HFFc6 (cell line): Measurements from ENCODE around the gene CISD3. TPM values are rescaled to one million over a fixed set of nuclear protein-coding genes. Genes with fewer than 3 reads are reported as not detected.

Experiments
- DNase-seq: peaks from one replicate; pipeline ENCODE4 v3.0.0-alpha.2; 2018
- H3K27ac Mint-ChIP-seq: 2 replicates; pipeline ENCODE4 v1.8.0; 2020; ENCODE audit warnings: mild to moderate bottlenecking, mixed read lengths
- H3K27me3 Mint-ChIP-seq: 2 replicates; pipeline ENCODE4 v1.8.0; 2021; ENCODE audit warnings: mild to moderate bottlenecking, moderate library complexity, mixed read lengths; ENCODE audit not compliant: insufficient read depth
- H3K36me3 Mint-ChIP-seq: 2 replicates; pipeline ENCODE4 v1.8.0; 2021; ENCODE audit warnings: low read depth, mixed read lengths
- H3K4me1 Mint-ChIP-seq: 2 replicates; pipeline ENCODE4 v1.8.0; 2020; ENCODE audit warnings: low read depth, mixed read lengths
- H3K4me3 Mint-ChIP-seq: 2 replicates; pipeline ENCODE4 v1.8.0; 2020; ENCODE audit warnings: mild to moderate bottlenecking, moderate library complexity, mixed read lengths
- H3K9me3 Mint-ChIP-seq: 2 replicates; pipeline ENCODE4 v1.8.0; 2020; ENCODE audit warnings: mild to moderate bottlenecking, mixed read lengths
- CTCF ChIP-seq: fragments of 200-600 bp; sonication (generic); IDR thresholded peaks from 2 replicates; pipeline ENCODE4 v1.5.0; 2021; ENCODE audit warnings: antibody characterized with exemption, mild to moderate bottlenecking
- microRNA-seq: library from miRNA; unstranded; fragments of <30 nt; microRNA quantifications from one replicate; pipeline ENCODE4, GENCODE V29; 2019
- total RNA-seq, 6 experiments: library from RNA; stranded (reverse); fragmentation: NEBNext Ultra II Directional; extraction: Animal tissue kit (Norgen Biotek cat#: 25700); gene quantifications; 2 replicates in 1 of 6; 3 replicates in 5 of 6; pipeline ENCODE4 v1.2.3, GENCODE V29; 2021

CISD3 gene
- total RNA-seq, 6 experiments from 2014 or later = 35.0 to 38.7 (median 36.6) TPM

- Mint-ChIP-seq H3K4me3 (no peak overlapping the region), H3K36me3 (peaks cover 57% of the 10 kb centered on the region), H3K4me1 (no peaks in the 10 kb centered on the region; the same call in 1 of the 2 replicates), H3K27me3 (no peaks in the 10 kb centered on the region; the same call in none of the 2 replicates), H3K27ac (peak overlapping the region; percentile 49; the same call in 1 of the 2 replicates), H3K9me3 (no peaks in the 10 kb centered on the region)
- DNase-seq = no peak
- no peak for TF ChIP-seq CTCF
Measured at GRCh38 chr17:38768417-38768816, 38.3 kb downstream of the CISD3 start.

- H3K36me3 Mint-ChIP-seq = peaks cover 37% of the 10 kb centered on the region
- DNase-seq = no peak
- no peak overlapping the region for H3K27ac Mint-ChIP-seq
- no peaks in the 10 kb centered on the region for H3K9me3 Mint-ChIP-seq
- TF ChIP-seq CTCF = no peak
- H3K4me1 Mint-ChIP-seq = peaks cover 10% of the 10 kb centered on the region
- H3K4me3 Mint-ChIP-seq = no peak overlapping the region
- H3K27me3 Mint-ChIP-seq = no peaks in the 10 kb centered on the region; the same call in none of the 2 replicates
Measured at GRCh38 chr17:38773258-38773657, 43.1 kb downstream of the CISD3 start.

- DNase-seq = peak; percentile 39
Measured at GRCh38 chr17:38777641-38778250, 47.6 kb downstream of the CISD3 start.

GRCh38 chr17:38779965-38780752 lies 50.0 kb downstream of the CISD3 start:
- no peak overlapping the region for H3K4me3 Mint-ChIP-seq
- no peaks in the 10 kb centered on the region for H3K9me3 Mint-ChIP-seq
- H3K36me3 Mint-ChIP-seq = peaks cover 26% of the 10 kb centered on the region; the same call in 1 of the 2 replicates
- H3K27me3 Mint-ChIP-seq = no peaks in the 10 kb centered on the region; the same call in 1 of the 2 replicates
- H3K4me1 Mint-ChIP-seq = peaks cover 22% of the 10 kb centered on the region
- DNase-seq = no peak
- no peak for TF ChIP-seq CTCF
- no peak overlapping the region for H3K27ac Mint-ChIP-seq

More at GRCh38 chr17:38777641-38778250, 47.6 kb downstream of the CISD3 start:
- TF ChIP-seq CTCF = no peak
- peaks cover 22% of the 10 kb centered on the region for H3K4me1 Mint-ChIP-seq
- peaks cover 35% of the 10 kb centered on the region for H3K36me3 Mint-ChIP-seq
- no peak overlapping the region for H3K4me3 Mint-ChIP-seq
- no peaks in the 10 kb centered on the region for H3K9me3 Mint-ChIP-seq
- H3K27ac Mint-ChIP-seq = peak overlapping the region; percentile 69
- no peaks in the 10 kb centered on the region; the same call in 1 of the 2 replicates for H3K27me3 Mint-ChIP-seq

- no peak overlapping the region for H3K4me3 Mint-ChIP-seq
- no peaks in the 10 kb centered on the region for H3K9me3 Mint-ChIP-seq
- peaks cover 28% of the 10 kb centered on the region for H3K36me3 Mint-ChIP-seq
- peaks cover 13% of the 10 kb centered on the region for H3K4me1 Mint-ChIP-seq
- no peak overlapping the region for H3K27ac Mint-ChIP-seq
- no peak for TF ChIP-seq CTCF
- no peak for DNase-seq
- no peaks in the 10 kb centered on the region; the same call in 1 of the 2 replicates for H3K27me3 Mint-ChIP-seq
Measured at GRCh38 chr17:38783227-38783626, 53.1 kb downstream of the CISD3 start.

Small RNAs within 50 kb of the gene (microRNA-seq; reads per million reads assigned to microRNA genes)
- not detected for gene MIR4726
- not detected for gene MIR4734

Other genes starting within 250 kb of the CISD3 start
- not detected for gene SRCIN1, start 124.4 kb upstream of the CISD3 start, total RNA-seq
- 1 to 10 TPM in 5 of 6 experiments, under 1 TPM in 1; 0.95 to 1.4 (median 1.3) TPM for gene EPOP, start 55.4 kb upstream of the CISD3 start, total RNA-seq
- 10 to 100 TPM; 26.5 to 31.5 (median 30.2) TPM for gene MLLT6, start 25.1 kb upstream of the CISD3 start, total RNA-seq
- gene PCGF2, start 18.0 kb downstream of the CISD3 start, total RNA-seq = 10 to 100 TPM; 59.7 to 73.5 (median 69.0) TPM
- gene PSMB3, start 22.4 kb downstream of the CISD3 start, total RNA-seq = 100 to 1,000 TPM; 232 to 273 (median 253) TPM
- gene PIP4K2B, start 69.2 kb downstream of the CISD3 start, total RNA-seq = 10 to 100 TPM; 48.7 to 61.8 (median 55.5) TPM
- gene CWC25, start 95.0 kb downstream of the CISD3 start, total RNA-seq = 10 to 100 TPM; 11.0 to 13.7 (median 12.9) TPM
- 1,000 to 10,000 TPM; 1,099 to 1,402 (median 1,310) TPM for gene RPL23, start 123.4 kb downstream of the CISD3 start, total RNA-seq
- 100 to 1,000 TPM; 428 to 517 (median 484) TPM for gene LASP1, start 139.7 kb downstream of the CISD3 start, total RNA-seq
- not detected for gene FBXO47, start 237.1 kb downstream of the CISD3 start, total RNA-seq